ENCODE results near the gene PCDHGA3. TPM values are rescaled to one million over a fixed set of nuclear protein-coding genes. Genes with fewer than 3 reads are reported as not detected.

Gene PCDHGA3
- total RNA-seq, 2 experiments from 2014 or later, result not detected

DNA sequence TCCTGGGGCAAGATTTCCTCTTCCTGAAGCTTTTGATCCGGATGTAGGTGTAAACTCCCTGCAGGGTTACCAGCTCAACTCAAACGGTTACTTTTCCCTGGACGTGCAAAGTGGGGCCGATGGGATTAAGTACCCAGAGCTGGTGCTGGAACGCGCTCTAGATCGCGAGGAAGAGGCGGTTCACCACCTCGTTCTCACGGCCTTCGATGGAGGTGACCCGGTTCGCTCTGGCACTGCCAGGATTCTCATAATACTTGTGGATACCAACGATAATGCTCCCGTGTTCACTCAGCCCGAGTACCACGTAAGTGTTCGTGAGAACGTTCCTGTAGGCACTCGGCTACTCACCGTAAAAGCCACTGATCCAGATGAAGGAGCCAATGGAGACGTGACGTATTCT, 12.0 kb downstream of the PCDHGA3 start:
- DNase-seq, result no peak
- Histone ChIP-seq H3K4me3 (ENCODE audit: low read length) (no peak overlapping the region), H3K4me1 (ENCODE audit: insufficient read depth, low read length) (peaks cover 9% of the 10 kb centered on the region), H3K27ac (ENCODE audit: low read depth in 1 of 2, low read length in 2 of 2) (no peak overlapping the region), H3K9me3 (ENCODE audit: control insufficient read depth in 1 of 2, insufficient read depth in 1 of 2, low read length in 2 of 2) (peaks cover 27 to 48% of the 10 kb centered on the region in 2 experiments), H3K27me3 (ENCODE audit: control insufficient read depth in 1 of 2, insufficient read depth in 2 of 2, low read length in 2 of 2) (peaks cover 48 to 84% of the 10 kb centered on the region in 2 experiments), H3K36me3 (ENCODE audit: insufficient read depth, low read length) (no peaks in the 10 kb centered on the region)
- no peak overlapping the region for H3K4me3 Mint-ChIP-seq
- peaks cover 6% of the 10 kb centered on the region for H3K4me1 Mint-ChIP-seq (ENCODE audit: low read depth)
- H3K9me3 Mint-ChIP-seq, result peaks cover 15% of the 10 kb centered on the region
- TF ChIP-seq, protein P1, sequence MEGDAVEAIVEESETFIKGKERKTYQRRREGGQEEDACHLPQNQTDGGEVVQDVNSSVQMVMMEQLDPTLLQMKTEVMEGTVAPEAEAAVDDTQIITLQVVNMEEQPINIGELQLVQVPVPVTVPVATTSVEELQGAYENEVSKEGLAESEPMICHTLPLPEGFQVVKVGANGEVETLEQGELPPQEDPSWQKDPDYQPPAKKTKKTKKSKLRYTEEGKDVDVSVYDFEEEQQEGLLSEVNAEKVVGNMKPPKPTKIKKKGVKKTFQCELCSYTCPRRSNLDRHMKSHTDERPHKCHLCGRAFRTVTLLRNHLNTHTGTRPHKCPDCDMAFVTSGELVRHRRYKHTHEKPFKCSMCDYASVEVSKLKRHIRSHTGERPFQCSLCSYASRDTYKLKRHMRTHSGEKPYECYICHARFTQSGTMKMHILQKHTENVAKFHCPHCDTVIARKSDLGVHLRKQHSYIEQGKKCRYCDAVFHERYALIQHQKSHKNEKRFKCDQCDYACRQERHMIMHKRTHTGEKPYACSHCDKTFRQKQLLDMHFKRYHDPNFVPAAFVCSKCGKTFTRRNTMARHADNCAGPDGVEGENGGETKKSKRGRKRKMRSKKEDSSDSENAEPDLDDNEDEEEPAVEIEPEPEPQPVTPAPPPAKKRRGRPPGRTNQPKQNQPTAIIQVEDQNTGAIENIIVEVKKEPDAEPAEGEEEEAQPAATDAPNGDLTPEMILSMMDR (IDR thresholded peaks at IDR 0.05), result no peak
- ChIA-PET CTCF (interaction anchor here (1.3 kb wide), 1 partner anchor 208 kb away, joined by 3 read pairs; no protein-coding TSS in a partner anchor), POLR2A (no interaction called here)
- no peak for ATAC-seq (ENCODE audit: poor library complexity)
- intact Hi-C loops (cut with DNase I, micrococcal nuclease), result no loop called here
- H3K27ac Mint-ChIP-seq, result no peak overlapping the region
- H3K27me3 Mint-ChIP-seq, result peaks cover 93% of the 10 kb centered on the region
- H3K36me3 Mint-ChIP-seq (ENCODE audit: low read depth), result peaks cover 23% of the 10 kb centered on the region

DNA sequence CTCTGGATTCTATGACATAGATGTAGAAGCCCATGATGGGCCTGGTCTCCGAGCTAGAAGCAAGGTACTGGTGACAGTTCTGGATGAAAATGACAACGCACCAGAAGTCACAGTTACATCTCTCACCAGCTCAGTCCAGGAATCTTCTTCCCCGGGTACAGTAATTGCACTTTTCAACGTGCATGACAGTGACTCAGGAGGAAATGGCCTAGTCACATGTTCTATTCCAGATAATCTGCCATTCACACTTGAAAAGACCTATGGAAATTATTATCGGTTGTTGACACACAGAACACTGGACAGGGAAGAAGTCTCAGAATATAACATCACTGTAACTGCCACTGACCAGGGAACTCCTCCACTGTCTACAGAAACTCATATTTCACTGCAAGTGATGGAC, 12.5 kb downstream of the PCDHGA3 start:
- no peak overlapping the region for H3K4me3 Mint-ChIP-seq
- H3K4me1 ChIP-seq (ENCODE audit: insufficient read depth, low read length), result peaks cover 9% of the 10 kb centered on the region
- H3K27me3 Mint-ChIP-seq, result peaks cover 93% of the 10 kb centered on the region

GRCh38 chr5:141356950-141357349, 13.3 kb downstream of the PCDHGA3 start:
- peaks cover 27 to 48% of the 10 kb centered on the region in 2 experiments for H3K9me3 ChIP-seq (ENCODE audit: control insufficient read depth in 1 of 2, insufficient read depth in 1 of 2, low read length in 2 of 2)
- H3K36me3 Mint-ChIP-seq (ENCODE audit: low read depth), result peaks cover 32% of the 10 kb centered on the region

More for the DNA sequence above, 12.5 kb downstream of the PCDHGA3 start:
- Histone ChIP-seq H3K36me3 (ENCODE audit: insufficient read depth, low read length) (no peaks in the 10 kb centered on the region), H3K4me3 (ENCODE audit: low read length) (no peak overlapping the region), H3K27ac (ENCODE audit: low read depth in 1 of 2, low read length in 2 of 2) (no peak overlapping the region), H3K9me3 (ENCODE audit: control insufficient read depth in 1 of 2, insufficient read depth in 1 of 2, low read length in 2 of 2) (peaks cover 27 to 47% of the 10 kb centered on the region in 2 experiments), H3K27me3 (ENCODE audit: control insufficient read depth in 1 of 2, insufficient read depth in 2 of 2, low read length in 2 of 2) (peaks cover 48 to 84% of the 10 kb centered on the region in 2 experiments)
- Mint-ChIP-seq H3K36me3 (ENCODE audit: low read depth) (peaks cover 28% of the 10 kb centered on the region), H3K9me3 (peaks cover 20% of the 10 kb centered on the region), H3K27ac (no peak overlapping the region), H3K4me1 (ENCODE audit: low read depth) (peaks cover 6% of the 10 kb centered on the region)
- DNase-seq, result no peak
- no peak for ATAC-seq (ENCODE audit: poor library complexity)
- intact Hi-C loops (cut with DNase I, micrococcal nuclease), result no loop called here
- CTCF ChIA-PET, result interaction anchor here (1.3 kb wide), 1 partner anchor 208 kb away, joined by 3 read pairs; no protein-coding TSS in a partner anchor
- POLR2A ChIA-PET, result no interaction called here
- TF ChIP-seq, protein P1 (IDR thresholded peaks at IDR 0.05), result no peak

More at GRCh38 chr5:141356950-141357349, 13.3 kb downstream of the PCDHGA3 start:
- DNase-seq (no peak), ATAC-seq (ENCODE audit: poor library complexity) (no peak)
- POLR2A ChIA-PET, result no interaction called here
- TF ChIP-seq, protein P1 (IDR thresholded peaks at IDR 0.05), result no peak
- Mint-ChIP-seq H3K4me3 (no peak overlapping the region), H3K27ac (no peak overlapping the region), H3K4me1 (ENCODE audit: low read depth) (peaks cover 6% of the 10 kb centered on the region), H3K9me3 (peaks cover 22% of the 10 kb centered on the region), H3K27me3 (peaks cover 94% of the 10 kb centered on the region)
- CTCF ChIA-PET, result no interaction called here
- Histone ChIP-seq H3K27me3 (ENCODE audit: control insufficient read depth in 1 of 2, insufficient read depth in 2 of 2, low read length in 2 of 2) (peaks cover 46 to 83% of the 10 kb centered on the region in 2 experiments), H3K36me3 (ENCODE audit: insufficient read depth, low read length) (no peaks in the 10 kb centered on the region), H3K27ac (ENCODE audit: low read depth in 1 of 2, low read length in 2 of 2) (no peak overlapping the region), H3K4me3 (ENCODE audit: low read length) (no peak overlapping the region), H3K4me1 (ENCODE audit: insufficient read depth, low read length) (peaks cover 9% of the 10 kb centered on the region)
- intact Hi-C loops (cut with DNase I, micrococcal nuclease), result no loop called here

Measured in CD4-positive, alpha-beta T cell (primary cell).